Endothelial cell of umbilical vein (primary cell): ENCODE measurements around the gene ABHD14A.

Experiments used
- EZH2 ChIP-seq: IDR thresholded peaks from 2 replicates; pipeline ENCODE4 v1.6.1; 2012; ENCODE audit warnings: borderline replicate concordance, low read depth, mild to moderate bottlenecking, moderate library complexity, low read length, inconsistent platforms; ENCODE audit not compliant: severe bottlenecking
- GATA2 ChIP-seq: IDR thresholded peaks from 2 replicates; pipeline ENCODE4 v1.7.0; 2011; ENCODE audit warnings: low read depth, mild to moderate bottlenecking, moderate library complexity, mixed read lengths, low read length; ENCODE audit not compliant: insufficient read length, insufficient read depth
- POLR2A ChIP-seq: IDR thresholded peaks from 2 replicates; pipeline ENCODE4 v1.6.1; 2012; ENCODE audit warnings: low read depth, mild to moderate bottlenecking, control low read depth, low read length
- POLR2AphosphoS5 ChIP-seq: IDR thresholded peaks from 2 replicates; pipeline ENCODE4 v1.6.1; 2012; ENCODE audit warnings: low read depth, mild to moderate bottlenecking, control low read depth, low read length, moderate library complexity; ENCODE audit not compliant: insufficient read depth
- TF ChIP-seq, protein P1 (sequence below), 2 donors: IDR thresholded peaks; 1 replicate in 1 of 2; 2 replicates in 1 of 2; pipeline ENCODE4 v1.5.1; 2011; ENCODE audit warnings: low read length in 2 of 2, mild to moderate bottlenecking in 2 of 2, moderate library complexity in 2 of 2, control low read depth in 1 of 2, inconsistent platforms in 1 of 2, low read depth in 1 of 2; ENCODE audit not compliant: insufficient read depth in 1 of 2; ENCODE audit errors: extremely low read depth in 1 of 2
- TF ChIP-seq, protein P2 (sequence below): IDR thresholded peaks from 2 replicates; pipeline ENCODE4 v1.6.1; 2011; ENCODE audit not compliant: insufficient read depth, insufficient read length

GRCh38 chr3:51943451-51944391 is 31.1 kb upstream of the ABHD14A start:
- TF ChIP-seq EZH2 (no peak), POLR2AphosphoS5 (no peak), POLR2A (no peak), GATA2 (no peak)
- TF ChIP-seq, protein P1, sequence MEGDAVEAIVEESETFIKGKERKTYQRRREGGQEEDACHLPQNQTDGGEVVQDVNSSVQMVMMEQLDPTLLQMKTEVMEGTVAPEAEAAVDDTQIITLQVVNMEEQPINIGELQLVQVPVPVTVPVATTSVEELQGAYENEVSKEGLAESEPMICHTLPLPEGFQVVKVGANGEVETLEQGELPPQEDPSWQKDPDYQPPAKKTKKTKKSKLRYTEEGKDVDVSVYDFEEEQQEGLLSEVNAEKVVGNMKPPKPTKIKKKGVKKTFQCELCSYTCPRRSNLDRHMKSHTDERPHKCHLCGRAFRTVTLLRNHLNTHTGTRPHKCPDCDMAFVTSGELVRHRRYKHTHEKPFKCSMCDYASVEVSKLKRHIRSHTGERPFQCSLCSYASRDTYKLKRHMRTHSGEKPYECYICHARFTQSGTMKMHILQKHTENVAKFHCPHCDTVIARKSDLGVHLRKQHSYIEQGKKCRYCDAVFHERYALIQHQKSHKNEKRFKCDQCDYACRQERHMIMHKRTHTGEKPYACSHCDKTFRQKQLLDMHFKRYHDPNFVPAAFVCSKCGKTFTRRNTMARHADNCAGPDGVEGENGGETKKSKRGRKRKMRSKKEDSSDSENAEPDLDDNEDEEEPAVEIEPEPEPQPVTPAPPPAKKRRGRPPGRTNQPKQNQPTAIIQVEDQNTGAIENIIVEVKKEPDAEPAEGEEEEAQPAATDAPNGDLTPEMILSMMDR (IDR thresholded peaks at IDR 0.05; ENCODE audit: extremely low read depth in 1 of 2, insufficient read depth in 1 of 2, low read depth in 1 of 2, low read length in 2 of 2), result no peak
- TF ChIP-seq, protein P2, sequence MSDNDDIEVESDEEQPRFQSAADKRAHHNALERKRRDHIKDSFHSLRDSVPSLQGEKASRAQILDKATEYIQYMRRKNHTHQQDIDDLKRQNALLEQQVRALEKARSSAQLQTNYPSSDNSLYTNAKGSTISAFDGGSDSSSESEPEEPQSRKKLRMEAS, result no peak
